ENCODE results near the gene AKAP1. TPM values are rescaled to one million over a fixed set of nuclear protein-coding genes. Genes with fewer than 3 reads are reported as not detected.

AKAP1 gene
- polyA plus RNA-seq, 2 of the 4 experiments (the other 2 are of a cell fraction) = 45.8 to 48.0 TPM

DNA sequence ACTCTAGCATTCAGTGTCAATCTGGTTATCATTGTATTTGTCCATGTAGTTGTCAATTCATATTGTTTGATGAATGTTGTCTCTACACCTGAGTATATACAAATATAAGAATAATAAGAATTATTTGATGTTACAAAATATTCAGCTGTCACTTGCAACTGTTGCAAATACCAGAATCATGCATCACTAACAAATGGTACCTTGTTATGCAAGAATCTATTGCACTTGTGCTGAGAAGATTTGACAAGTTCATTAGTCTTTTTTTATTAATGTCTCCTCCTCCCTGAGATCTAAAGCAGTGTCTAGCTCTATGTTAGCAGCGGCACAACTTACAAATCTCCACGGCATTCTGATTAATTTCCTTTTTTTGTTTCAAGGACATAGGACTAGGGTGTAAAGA lies 22.2 kb upstream of the AKAP1 start (continued):
- TF ChIP-seq, protein P1, sequence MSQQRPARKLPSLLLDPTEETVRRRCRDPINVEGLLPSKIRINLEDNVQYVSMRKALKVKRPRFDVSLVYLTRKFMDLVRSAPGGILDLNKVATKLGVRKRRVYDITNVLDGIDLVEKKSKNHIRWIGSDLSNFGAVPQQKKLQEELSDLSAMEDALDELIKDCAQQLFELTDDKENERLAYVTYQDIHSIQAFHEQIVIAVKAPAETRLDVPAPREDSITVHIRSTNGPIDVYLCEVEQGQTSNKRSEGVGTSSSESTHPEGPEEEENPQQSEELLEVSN (IDR thresholded peaks at IDR 0.05; ENCODE audit: borderline replicate concordance, low read depth) = no peak
- TF ChIP-seq, protein P2, sequence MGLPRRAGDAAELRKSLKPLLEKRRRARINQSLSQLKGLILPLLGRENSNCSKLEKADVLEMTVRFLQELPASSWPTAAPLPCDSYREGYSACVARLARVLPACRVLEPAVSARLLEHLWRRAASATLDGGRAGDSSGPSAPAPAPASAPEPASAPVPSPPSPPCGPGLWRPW (IDR thresholded peaks at IDR 0.05) = no peak
- TF ChIP-seq MYC (IDR thresholded peaks at IDR 0.05; ENCODE audit: borderline replicate concordance, low read length) = no peak
- TF ChIP-seq POLR2AphosphoS2 (conservative IDR thresholded peaks at IDR 0.05; ENCODE audit: low read length) = no peak
- no peak for TF ChIP-seq EP300 (IDR thresholded peaks at IDR 0.05)
- TF ChIP-seq, protein P3, sequence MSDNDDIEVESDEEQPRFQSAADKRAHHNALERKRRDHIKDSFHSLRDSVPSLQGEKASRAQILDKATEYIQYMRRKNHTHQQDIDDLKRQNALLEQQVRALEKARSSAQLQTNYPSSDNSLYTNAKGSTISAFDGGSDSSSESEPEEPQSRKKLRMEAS (IDR thresholded peaks at IDR 0.05) = no peak
- no peak for TF ChIP-seq HOXA7 (CRISPR knock-in tag; IDR thresholded peaks at IDR 0.05)

DNA sequence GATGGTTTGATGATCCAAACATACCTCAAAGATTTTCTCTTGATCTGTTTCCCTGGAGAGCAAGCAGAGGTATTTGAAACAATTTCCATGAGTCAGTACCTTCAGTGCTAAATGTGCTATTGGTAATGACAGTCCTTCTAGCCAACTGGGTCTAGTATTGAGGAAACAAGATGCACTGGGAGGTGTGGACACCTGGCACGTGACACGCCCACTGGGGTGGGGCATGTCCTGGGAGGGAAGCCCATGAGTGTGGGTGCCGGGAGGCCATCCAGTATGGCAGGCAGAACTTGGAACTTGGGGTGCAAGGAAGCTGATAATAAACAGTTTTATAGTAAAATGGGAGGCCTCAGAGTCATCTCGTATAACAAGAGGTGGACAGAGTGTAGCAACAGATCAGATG lies 17.9 kb upstream of the AKAP1 start:
- H3K27ac ChIP-seq = no peak overlapping the region
- ChIA-PET CTCF (interaction anchor here (1.0 kb wide), 1 partner anchor 17 kb away, joined by 3 read pairs; no protein-coding TSS in a partner anchor), POLR2A (no interaction called here)
- FAIRE-seq (no peak), ATAC-seq (no peak), DNase-seq (ENCODE audit: low read depth in 1 of 2, low spot score in 1 of 2) (no peak)
- H3K4me1 ChIP-seq = no peaks in the 10 kb centered on the region
- no peak overlapping the region for H3K4me2 ChIP-seq
- H3K9me3 ChIP-seq = no peaks in the 10 kb centered on the region
- H3K4me3 ChIP-seq = no peak overlapping the region
- 48% methylated on average over 4 of the region's 4 CpGs for WGBS (ENCODE audit: missing lambda C conversion rate)
- no peak for TF ChIP-seq MYC (IDR thresholded peaks at IDR 0.05; ENCODE audit: borderline replicate concordance, low read length)
- TF ChIP-seq FOSL2 (IDR thresholded peaks at IDR 0.05) = no peak
- no peak for TF ChIP-seq FOSL2 (CRISPR knock-in tag; IDR thresholded peaks at IDR 0.05)
- TF ChIP-seq, protein P3 (IDR thresholded peaks at IDR 0.05) = no peak
- no peak for TF ChIP-seq EHMT2 (IDR thresholded peaks at IDR 0.05; ENCODE audit: low read depth)
- TF ChIP-seq EHF (CRISPR knock-in tag; IDR thresholded peaks at IDR 0.05) = no peak
- no peak for TF ChIP-seq HOXA7 (CRISPR knock-in tag; IDR thresholded peaks at IDR 0.05)
- no peak for TF ChIP-seq RFX5 (IDR thresholded peaks at IDR 0.05)
- TF ChIP-seq CEBPB (IDR thresholded peaks at IDR 0.05) = no peak
- TF ChIP-seq MAZ (IDR thresholded peaks at IDR 0.05; ENCODE audit: borderline replicate concordance, low read depth, low read length) = no peak
- no peak for TF ChIP-seq HEYL (CRISPR knock-in tag; IDR thresholded peaks at IDR 0.05)
- TF ChIP-seq GATA3 (IDR thresholded peaks at IDR 0.05; ENCODE audit: borderline replicate concordance) = no peak
- TF ChIP-seq MAFK (IDR thresholded peaks at IDR 0.05; ENCODE audit: partially characterized antibody) = no peak
- TF ChIP-seq, protein P2 (IDR thresholded peaks at IDR 0.05) = no peak
- TF ChIP-seq ZC3H11A (IDR thresholded peaks at IDR 0.05) = no peak
- TF ChIP-seq, protein P4, sequence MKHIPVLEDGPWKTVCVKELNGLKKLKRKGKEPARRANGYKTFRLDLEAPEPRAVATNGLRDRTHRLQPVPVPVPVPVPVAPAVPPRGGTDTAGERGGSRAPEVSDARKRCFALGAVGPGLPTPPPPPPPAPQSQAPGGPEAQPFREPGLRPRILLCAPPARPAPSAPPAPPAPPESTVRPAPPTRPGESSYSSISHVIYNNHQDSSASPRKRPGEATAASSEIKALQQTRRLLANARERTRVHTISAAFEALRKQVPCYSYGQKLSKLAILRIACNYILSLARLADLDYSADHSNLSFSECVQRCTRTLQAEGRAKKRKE (CRISPR knock-in tag; IDR thresholded peaks at IDR 0.05; ENCODE audit: low read depth) = no peak
- TF ChIP-seq KDM1A (IDR thresholded peaks at IDR 0.05; ENCODE audit: low read depth) = no peak
- TF ChIP-seq NPAS2 (CRISPR knock-in tag; IDR thresholded peaks at IDR 0.05; ENCODE audit: borderline replicate concordance) = no peak

DNA sequence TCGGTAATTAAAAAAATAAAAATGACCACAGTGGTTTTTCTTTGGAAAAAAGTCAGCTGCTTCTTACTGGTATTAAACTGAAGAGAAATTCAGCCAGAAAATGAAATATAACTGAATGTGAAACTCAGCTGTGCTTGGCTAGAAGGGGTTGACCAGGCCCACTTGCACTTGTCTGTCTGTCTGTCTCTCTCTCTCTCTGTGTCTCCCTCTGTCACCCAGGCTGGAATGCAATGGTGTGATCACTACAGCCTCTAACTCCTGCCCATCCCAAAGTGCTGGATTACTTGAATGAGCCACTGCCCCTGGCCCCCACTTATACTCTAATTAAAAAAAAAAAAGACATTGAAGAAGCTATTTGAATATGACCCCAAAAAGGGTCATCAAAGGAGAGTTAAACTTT lies 17.3 kb upstream of the AKAP1 start:
- H3K4me3 ChIP-seq = no peak overlapping the region
- FAIRE-seq = no peak
- ATAC-seq = no peak
- CTCF ChIA-PET = no interaction called here
- WGBS (ENCODE audit: missing lambda C conversion rate) = 70% methylated on average over 1 of the region's 1 CpG
- POLR2A ChIA-PET = no interaction called here
- no peaks in the 10 kb centered on the region for H3K4me1 ChIP-seq
- DNase-seq (ENCODE audit: low read depth in 1 of 2, low spot score in 1 of 2) = no peak
- no peak overlapping the region for H3K27ac ChIP-seq
- no peak overlapping the region for H3K4me2 ChIP-seq
- no peaks in the 10 kb centered on the region for H3K9me3 ChIP-seq
- TF ChIP-seq CHD2 (IDR thresholded peaks at IDR 0.05; ENCODE audit: low read length, partially characterized antibody) (no peak), NPAS2 (CRISPR knock-in tag; IDR thresholded peaks at IDR 0.05; ENCODE audit: borderline replicate concordance) (no peak), JUNB (IDR thresholded peaks at IDR 0.05) (no peak), ZFP36 (IDR thresholded peaks at IDR 0.05; ENCODE audit: borderline replicate concordance, partially characterized antibody) (no peak), TFCP2L1 (CRISPR knock-in tag; IDR thresholded peaks at IDR 0.05) (no peak), CBX2 (IDR thresholded peaks at IDR 0.05; ENCODE audit: borderline replicate concordance, low read depth) (no peak), SREBF2 (IDR thresholded peaks at IDR 0.05) (no peak), FOSB (CRISPR knock-in tag; IDR thresholded peaks at IDR 0.05) (no peak), ZNF302 (CRISPR knock-in tag; IDR thresholded peaks at IDR 0.05) (no peak), HEYL (CRISPR knock-in tag; IDR thresholded peaks at IDR 0.05) (no peak), CEBPB (IDR thresholded peaks at IDR 0.05) (no peak), CBX8 (IDR thresholded peaks at IDR 0.05) (no peak), TP53 (CRISPR knock-in tag; IDR thresholded peaks at IDR 0.05) (no peak), RARB (CRISPR knock-in tag; IDR thresholded peaks at IDR 0.05) (no peak)
- TF ChIP-seq, protein P5, sequence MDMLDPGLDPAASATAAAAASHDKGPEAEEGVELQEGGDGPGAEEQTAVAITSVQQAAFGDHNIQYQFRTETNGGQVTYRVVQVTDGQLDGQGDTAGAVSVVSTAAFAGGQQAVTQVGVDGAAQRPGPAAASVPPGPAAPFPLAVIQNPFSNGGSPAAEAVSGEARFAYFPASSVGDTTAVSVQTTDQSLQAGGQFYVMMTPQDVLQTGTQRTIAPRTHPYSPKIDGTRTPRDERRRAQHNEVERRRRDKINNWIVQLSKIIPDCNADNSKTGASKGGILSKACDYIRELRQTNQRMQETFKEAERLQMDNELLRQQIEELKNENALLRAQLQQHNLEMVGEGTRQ (IDR thresholded peaks at IDR 0.05) = no peak
- TF ChIP-seq, protein P6, sequence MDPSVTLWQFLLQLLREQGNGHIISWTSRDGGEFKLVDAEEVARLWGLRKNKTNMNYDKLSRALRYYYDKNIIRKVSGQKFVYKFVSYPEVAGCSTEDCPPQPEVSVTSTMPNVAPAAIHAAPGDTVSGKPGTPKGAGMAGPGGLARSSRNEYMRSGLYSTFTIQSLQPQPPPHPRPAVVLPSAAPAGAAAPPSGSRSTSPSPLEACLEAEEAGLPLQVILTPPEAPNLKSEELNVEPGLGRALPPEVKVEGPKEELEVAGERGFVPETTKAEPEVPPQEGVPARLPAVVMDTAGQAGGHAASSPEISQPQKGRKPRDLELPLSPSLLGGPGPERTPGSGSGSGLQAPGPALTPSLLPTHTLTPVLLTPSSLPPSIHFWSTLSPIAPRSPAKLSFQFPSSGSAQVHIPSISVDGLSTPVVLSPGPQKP (IDR thresholded peaks at IDR 0.05; ENCODE audit: low read depth, low read length) = no peak
- TF ChIP-seq, protein P2 (IDR thresholded peaks at IDR 0.05) = no peak
